Measurements from ENCODE around the gene PRR5L. TPM values are rescaled to one million over a fixed set of nuclear protein-coding genes. Genes with fewer than 3 reads are reported as not detected.

PRR5L gene
- total and polyA plus RNA-seq, 2 experiments from 2014 or later = 3.1 to 7.5 TPM

- Histone ChIP-seq H3K9me2 (replicated peaks; ENCODE audit: insufficient read depth) (no peaks in the 10 kb centered on the region), H3K27me3 (no peaks in the 10 kb centered on the region), H3K4me1 (ENCODE audit: insufficient read depth) (peaks cover 23% of the 10 kb centered on the region), H2AFZ (no peak overlapping the region), H4K20me1 (ENCODE audit: insufficient read depth, poor library complexity, severe bottlenecking) (no peaks in the 10 kb centered on the region), H3K4me2 (no peak overlapping the region), H3K9me3 (ENCODE audit: low read depth) (no peaks in the 10 kb centered on the region), H3K4me3 (no peak overlapping the region), H3K27ac (no peak overlapping the region), H3K79me2 (no peaks in the 10 kb centered on the region), H3K36me3 (replicated peaks; ENCODE audit: insufficient read depth, low read depth) (no peaks in the 10 kb centered on the region)
- no peak for DNase-seq (ENCODE audit: low spot score)
- 91% methylated on average over 3 of the region's 3 CpGs for WGBS (ENCODE audit: low lambda C conversion rate, missing lambda C conversion rate)
- TF ChIP-seq CTCF (IDR thresholded peaks at IDR 0.05; ENCODE audit: poor library complexity) (no peak), EZH2 (IDR thresholded peaks at IDR 0.05; ENCODE audit: borderline replicate concordance) (no peak), EZH2phosphoT487 (IDR thresholded peaks at IDR 0.05; ENCODE audit: low read depth, severe bottlenecking, unreplicated experiment) (no peak)
Observed at GRCh38 chr11:36360318-36360717, 64.2 kb downstream of the PRR5L start.

GRCh38 chr11:36360826-36361415, 64.8 kb downstream of the PRR5L start:
- no peaks in the 10 kb centered on the region for H4K20me1 ChIP-seq (ENCODE audit: insufficient read depth, poor library complexity, severe bottlenecking)
- H3K4me1 ChIP-seq (ENCODE audit: insufficient read depth) = peaks cover 23% of the 10 kb centered on the region
- H3K4me2 ChIP-seq = peak overlapping the region; percentile 71
- no peaks in the 10 kb centered on the region for H3K36me3 ChIP-seq (replicated peaks; ENCODE audit: insufficient read depth, low read depth)
- H3K4me3 ChIP-seq = no peak overlapping the region
- DNase-seq (ENCODE audit: low spot score) = no peak
- H2AFZ ChIP-seq = no peak overlapping the region
- H3K9me2 ChIP-seq (replicated peaks; ENCODE audit: insufficient read depth) = no peaks in the 10 kb centered on the region
- TF ChIP-seq EZH2 (IDR thresholded peaks at IDR 0.05; ENCODE audit: borderline replicate concordance) = no peak
- TF ChIP-seq EZH2phosphoT487 (IDR thresholded peaks at IDR 0.05; ENCODE audit: low read depth, severe bottlenecking, unreplicated experiment) = no peak
- no peak for TF ChIP-seq CTCF (IDR thresholded peaks at IDR 0.05; ENCODE audit: poor library complexity)
- H3K27ac ChIP-seq = peak overlapping the region; percentile 78
- H3K27me3 ChIP-seq = no peaks in the 10 kb centered on the region
- H3K79me2 ChIP-seq = no peaks in the 10 kb centered on the region
- H3K9me3 ChIP-seq (ENCODE audit: low read depth) = no peaks in the 10 kb centered on the region
- WGBS (ENCODE audit: low lambda C conversion rate, missing lambda C conversion rate) = 64% methylated on average over 4 of the region's 4 CpGs

GRCh38 chr11:36361472-36361871, 65.4 kb downstream of the PRR5L start:
- Histone ChIP-seq H3K36me3 (replicated peaks; ENCODE audit: insufficient read depth, low read depth) (no peaks in the 10 kb centered on the region), H3K4me1 (ENCODE audit: insufficient read depth) (peaks cover 23% of the 10 kb centered on the region), H3K9me3 (ENCODE audit: low read depth) (no peaks in the 10 kb centered on the region), H3K9me2 (replicated peaks; ENCODE audit: insufficient read depth) (no peaks in the 10 kb centered on the region), H4K20me1 (ENCODE audit: insufficient read depth, poor library complexity, severe bottlenecking) (no peaks in the 10 kb centered on the region), H3K4me3 (no peak overlapping the region), H3K4me2 (peak overlapping the region; percentile 71), H3K27ac (peak overlapping the region; percentile 78), H3K27me3 (no peaks in the 10 kb centered on the region), H2AFZ (peak overlapping the region; percentile 28), H3K79me2 (no peaks in the 10 kb centered on the region)
- DNase-seq (ENCODE audit: low spot score) = no peak
- 14% methylated on average over 1 of the region's 1 CpG for WGBS (ENCODE audit: low lambda C conversion rate, missing lambda C conversion rate)
- TF ChIP-seq EZH2 (IDR thresholded peaks at IDR 0.05; ENCODE audit: borderline replicate concordance) = no peak
- TF ChIP-seq EZH2phosphoT487 (IDR thresholded peaks at IDR 0.05; ENCODE audit: low read depth, severe bottlenecking, unreplicated experiment) = no peak
- no peak for TF ChIP-seq CTCF (IDR thresholded peaks at IDR 0.05; ENCODE audit: poor library complexity)
